OCI-LY3 (cell line): ENCODE measurements around the gene HERPUD1.

Experiments used
- H2AFZ ChIP-seq: fragments of 200-600, 300-600 bp; shearing (Covaris generic); 2 replicates; pipeline ENCODE4 v1.6.0; 2014; ENCODE audit warnings: antibody characterized with exemption, low read depth, low read length
- H3K27ac ChIP-seq: fragments of 200-600, 300-600 bp; sonication (generic); 2 replicates; pipeline ENCODE4 v1.5.1; 2014; ENCODE audit warnings: mild to moderate bottlenecking, low read length, moderate library complexity, mixed read lengths
- H3K27me3 ChIP-seq: fragments of 200-600, 300-600 bp; sonication (generic); 2 replicates; pipeline ENCODE4 v1.6.1; 2014; ENCODE audit warnings: low read depth, low read length, mixed read lengths
- H3K36me3 ChIP-seq: fragments of 200-600, 300-600 bp; sonication (generic); replicated peaks from 2 replicates; pipeline ENCODE3; 2014; ENCODE audit warnings: low read depth, low read length, mixed read lengths
- H3K4me1 ChIP-seq: fragments of 300-600, 200-600 bp; sonication (generic); 2 replicates; pipeline ENCODE4 v1.6.1; 2014; ENCODE audit warnings: low read length, mixed read lengths
- H3K4me2 ChIP-seq: fragments of 200-600, 300-600 bp; sonication (generic); 2 replicates; pipeline ENCODE4 v1.6.1; 2014; ENCODE audit warnings: low read length, mixed read lengths
- H3K4me3 ChIP-seq: fragments of 300-600, 200-600 bp; sonication (generic); 2 replicates; pipeline ENCODE4 v1.5.1; 2014; ENCODE audit warnings: antibody characterized with exemption, mild to moderate bottlenecking, low read length, moderate library complexity
- H3K79me2 ChIP-seq: fragments of 300-600, 200-600 bp; shearing (Covaris generic); 2 replicates; pipeline ENCODE4 v1.6.1; 2014; ENCODE audit warnings: mild to moderate bottlenecking, low read length, mixed read lengths
- H3K9ac ChIP-seq: fragments of 300-600, 200-600 bp; shearing (Covaris generic); 2 replicates; pipeline ENCODE4 v1.6.0; 2014; ENCODE audit warnings: mild to moderate bottlenecking, low read length, moderate library complexity
- H3K9me3 ChIP-seq: fragments of 200-600, 300-600 bp; shearing (Covaris generic); 2 replicates; pipeline ENCODE4 v1.6.1; 2014; ENCODE audit warnings: low read length, mixed read lengths; ENCODE audit not compliant: insufficient read depth
- H4K20me1 ChIP-seq: fragments of 200-600, 300-600 bp; sonication (generic); 2 replicates; pipeline ENCODE4 v1.6.1; 2016; ENCODE audit warnings: low read length, mixed read lengths; ENCODE audit not compliant: insufficient read depth
- EZH2phosphoT487 ChIP-seq: fragments of 200-600 bp; shearing (Covaris generic); IDR thresholded peaks from 2 replicates; pipeline ENCODE4 v1.6.1; 2018; ENCODE audit warnings: antibody characterized with exemption, mixed run types, low read depth
- TF ChIP-seq, protein P1 (sequence below): fragments of 200-600, 300-600 bp; sonication (generic); IDR thresholded peaks from 2 replicates; pipeline ENCODE4 v1.5.1; 2014; ENCODE audit warnings: antibody characterized with exemption, low read length, low read depth

Gene HERPUD1

DNA sequence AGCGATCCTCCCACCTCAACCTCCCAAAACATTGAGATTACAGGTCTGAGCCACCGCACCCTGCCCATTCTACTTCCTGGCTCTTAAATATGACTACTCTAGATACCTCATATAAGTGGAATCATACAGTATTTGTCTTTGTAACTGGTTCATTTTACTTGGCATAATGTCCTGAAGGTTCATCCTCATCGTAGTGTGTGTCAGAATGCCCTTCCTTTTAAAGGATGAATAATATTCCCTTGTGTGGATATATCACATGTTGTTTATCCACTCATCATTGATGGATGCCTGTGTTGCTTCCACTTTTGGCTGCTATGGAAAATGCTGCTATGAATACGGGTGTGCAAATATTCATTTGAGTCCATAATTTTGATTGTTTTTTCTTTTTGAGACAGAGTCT lies 24.1 kb downstream of the HERPUD1 start:
- H3K4me3 ChIP-seq = no peak overlapping the region
- no peak overlapping the region for H3K9ac ChIP-seq
- H3K36me3 ChIP-seq = no peaks in the 10 kb centered on the region
- H3K4me1 ChIP-seq = peaks cover 27% of the 10 kb centered on the region
- TF ChIP-seq, protein P1, sequence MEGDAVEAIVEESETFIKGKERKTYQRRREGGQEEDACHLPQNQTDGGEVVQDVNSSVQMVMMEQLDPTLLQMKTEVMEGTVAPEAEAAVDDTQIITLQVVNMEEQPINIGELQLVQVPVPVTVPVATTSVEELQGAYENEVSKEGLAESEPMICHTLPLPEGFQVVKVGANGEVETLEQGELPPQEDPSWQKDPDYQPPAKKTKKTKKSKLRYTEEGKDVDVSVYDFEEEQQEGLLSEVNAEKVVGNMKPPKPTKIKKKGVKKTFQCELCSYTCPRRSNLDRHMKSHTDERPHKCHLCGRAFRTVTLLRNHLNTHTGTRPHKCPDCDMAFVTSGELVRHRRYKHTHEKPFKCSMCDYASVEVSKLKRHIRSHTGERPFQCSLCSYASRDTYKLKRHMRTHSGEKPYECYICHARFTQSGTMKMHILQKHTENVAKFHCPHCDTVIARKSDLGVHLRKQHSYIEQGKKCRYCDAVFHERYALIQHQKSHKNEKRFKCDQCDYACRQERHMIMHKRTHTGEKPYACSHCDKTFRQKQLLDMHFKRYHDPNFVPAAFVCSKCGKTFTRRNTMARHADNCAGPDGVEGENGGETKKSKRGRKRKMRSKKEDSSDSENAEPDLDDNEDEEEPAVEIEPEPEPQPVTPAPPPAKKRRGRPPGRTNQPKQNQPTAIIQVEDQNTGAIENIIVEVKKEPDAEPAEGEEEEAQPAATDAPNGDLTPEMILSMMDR = no peak
- TF ChIP-seq EZH2phosphoT487 = no peak
- no peak overlapping the region for H2AFZ ChIP-seq
- no peaks in the 10 kb centered on the region for H3K79me2 ChIP-seq
- no peaks in the 10 kb centered on the region for H3K9me3 ChIP-seq
- H4K20me1 ChIP-seq = no peaks in the 10 kb centered on the region
- 0 out of 2 replicates have a peak overlapping the region, but pooled peaks have one; percentile 27 for H3K4me2 ChIP-seq
- no peaks in the 10 kb centered on the region for H3K27me3 ChIP-seq
- H3K27ac ChIP-seq = no peak overlapping the region

DNA sequence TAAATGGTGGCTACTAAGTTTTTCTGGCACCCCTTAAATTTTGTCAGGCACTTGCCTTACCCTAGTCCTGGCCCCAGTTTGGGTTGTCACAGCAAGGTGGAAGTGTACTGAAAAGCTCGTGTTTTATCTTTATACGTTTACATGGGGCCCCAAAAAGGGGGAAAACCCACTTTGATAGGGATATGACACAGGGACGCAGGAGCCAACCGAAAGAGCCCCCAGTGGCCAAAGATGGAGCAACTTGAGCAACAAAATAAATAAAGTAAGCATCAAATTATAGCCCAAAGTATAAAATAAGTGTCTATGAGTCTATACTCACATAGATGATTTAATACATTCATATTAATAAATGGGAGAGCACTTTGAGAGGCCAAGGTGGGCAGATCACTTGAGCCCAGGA lies 24.8 kb downstream of the HERPUD1 start:
- Histone ChIP-seq H3K79me2 (no peaks in the 10 kb centered on the region), H3K27me3 (no peaks in the 10 kb centered on the region), H4K20me1 (no peaks in the 10 kb centered on the region), H2AFZ (no peak overlapping the region), H3K4me2 (peak overlapping the region; percentile 27; the same call in 1 of the 2 replicates), H3K36me3 (no peaks in the 10 kb centered on the region), H3K9ac (no peak overlapping the region), H3K27ac (no peak overlapping the region), H3K4me3 (no peak overlapping the region), H3K4me1 (peaks cover 20% of the 10 kb centered on the region), H3K9me3 (no peaks in the 10 kb centered on the region)
- TF ChIP-seq, protein P1 = peak; percentile 17; the same call in 1 of the 2 replicates
- TF ChIP-seq EZH2phosphoT487 = no peak

DNA sequence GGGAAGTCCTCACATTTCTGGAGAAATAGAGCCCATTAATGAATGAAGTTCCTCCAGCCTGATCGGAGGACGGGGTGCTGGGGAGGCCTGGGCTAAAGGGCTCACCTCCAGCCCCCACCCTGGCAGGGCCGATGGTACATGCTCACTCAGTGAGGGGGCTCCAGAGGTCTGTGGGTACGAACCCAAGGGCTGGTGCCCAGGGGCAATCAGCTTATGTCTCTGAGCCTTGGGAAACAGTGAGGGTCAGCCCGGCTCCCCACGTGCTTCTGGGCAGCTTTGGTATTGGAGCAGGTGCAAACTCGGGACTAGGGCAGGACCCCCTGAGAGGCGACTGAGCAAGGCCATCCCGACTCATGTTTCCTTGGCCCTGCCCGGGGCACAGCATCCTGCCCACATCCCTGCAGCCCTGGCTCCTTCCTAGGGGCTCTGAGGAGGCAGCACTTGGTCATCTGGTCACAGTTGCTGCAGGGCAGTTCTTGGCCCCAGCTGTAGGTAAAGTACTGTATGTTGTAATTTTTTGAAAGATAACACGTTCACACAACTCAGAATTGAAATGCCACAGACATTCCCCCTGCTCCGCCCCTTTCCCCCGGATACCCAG lies 28.8 kb downstream of the HERPUD1 start:
- Histone ChIP-seq H3K79me2 (no peaks in the 10 kb centered on the region), H3K4me3 (no peak overlapping the region), H3K4me2 (no peak overlapping the region), H4K20me1 (no peaks in the 10 kb centered on the region), H3K4me1 (peaks cover 22% of the 10 kb centered on the region), H3K27ac (no peak overlapping the region), H3K9me3 (no peaks in the 10 kb centered on the region), H3K27me3 (no peaks in the 10 kb centered on the region), H3K9ac (no peak overlapping the region), H2AFZ (no peak overlapping the region), H3K36me3 (no peaks in the 10 kb centered on the region)
- TF ChIP-seq, protein P1 = no peak
- TF ChIP-seq EZH2phosphoT487 = no peak

DNA sequence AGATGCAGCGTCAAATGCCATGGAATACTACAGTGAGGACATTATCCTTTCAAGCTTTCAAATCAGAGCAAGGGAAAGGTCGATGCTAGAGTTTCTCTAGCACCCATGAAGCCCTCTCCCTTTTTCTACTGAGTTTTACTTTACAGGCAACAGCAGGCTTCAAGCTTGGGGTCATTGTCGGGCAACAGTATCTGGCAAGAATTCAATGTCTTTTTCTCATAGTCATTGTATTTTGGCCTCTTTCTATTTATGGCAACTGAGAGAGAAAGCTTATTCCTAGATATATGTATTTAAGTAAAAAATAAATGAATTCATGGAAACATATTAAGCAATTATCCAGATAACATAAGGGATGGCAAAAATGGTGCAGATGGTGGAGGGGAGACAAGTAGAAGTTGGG lies 29.4 kb downstream of the HERPUD1 start:
- TF ChIP-seq EZH2phosphoT487 = no peak
- TF ChIP-seq, protein P1 = no peak
- no peaks in the 10 kb centered on the region for H3K79me2 ChIP-seq
- peaks cover 20% of the 10 kb centered on the region for H3K4me1 ChIP-seq
- no peaks in the 10 kb centered on the region for H3K36me3 ChIP-seq
- no peaks in the 10 kb centered on the region for H3K9me3 ChIP-seq
- no peak overlapping the region for H2AFZ ChIP-seq
- H3K4me3 ChIP-seq = no peak overlapping the region
- H3K27ac ChIP-seq = no peak overlapping the region
- no peak overlapping the region for H3K9ac ChIP-seq
- H3K27me3 ChIP-seq = no peaks in the 10 kb centered on the region
- H3K4me2 ChIP-seq = no peak overlapping the region
- no peaks in the 10 kb centered on the region for H4K20me1 ChIP-seq
